ENCODE data around the gene PTK7. TPM values are rescaled to one million over a fixed set of nuclear protein-coding genes. Genes with fewer than 3 reads are reported as not detected.

PTK7 gene
- polyA plus RNA-seq, 1 donor, result 35.7 TPM

DNA sequence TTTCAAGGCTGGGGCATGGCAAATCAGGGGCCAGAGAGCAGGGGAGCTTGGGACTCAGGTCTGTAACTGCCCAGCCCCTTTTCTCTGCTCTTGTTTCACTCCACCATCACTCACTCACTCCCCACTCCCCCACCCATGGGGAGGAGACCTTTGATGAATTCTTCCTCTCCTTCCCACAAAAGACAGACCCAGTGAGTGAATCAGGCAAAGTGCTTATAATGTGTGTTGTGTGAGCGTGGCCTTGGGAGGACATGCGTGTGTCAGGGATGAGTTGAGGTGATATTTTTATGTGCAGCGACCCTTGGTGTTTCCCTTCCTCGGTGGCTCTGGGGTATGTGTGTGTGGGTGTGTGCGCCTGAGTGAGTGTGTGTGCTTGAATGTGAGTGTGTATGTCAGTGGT is 104.9 kb downstream of the PTK7 start:
- Histone ChIP-seq H3K4me3 (ENCODE audit: low read length) (no peak overlapping the region), H3K9me3 (ENCODE audit: control insufficient read depth, low read depth, low read length) (no peaks in the 10 kb centered on the region), H3K36me3 (ENCODE audit: control insufficient read depth, insufficient read depth, low read length) (peaks cover 44% of the 10 kb centered on the region), H3K4me1 (ENCODE audit: control insufficient read depth, insufficient read depth, low read length) (peaks cover 9% of the 10 kb centered on the region), H3K27me3 (ENCODE audit: control insufficient read depth, insufficient read depth, low read length) (no peaks in the 10 kb centered on the region), H3K27ac (ENCODE audit: low read length) (no peak overlapping the region)
- no peak for DNase-seq
- no CpG with 5 or more reads among the region's 5 CpGs for WGBS (ENCODE audit: insufficient coverage, low lambda C conversion rate)

DNA sequence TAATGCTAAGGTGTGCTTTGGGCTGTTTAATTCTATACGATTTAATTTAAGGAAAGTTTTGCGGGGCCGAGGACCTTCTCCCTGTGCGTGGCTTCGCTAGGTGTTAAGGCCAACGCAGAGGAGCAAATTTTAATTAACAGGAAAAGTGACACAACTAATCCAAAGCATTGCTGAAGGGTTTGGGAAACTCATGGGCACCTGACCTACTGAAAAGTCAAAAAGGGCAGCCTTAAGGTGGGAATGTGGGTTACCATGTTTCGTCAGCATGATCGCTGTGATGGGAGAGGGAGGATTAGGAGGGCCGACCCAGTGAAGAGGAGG is 105.5 kb downstream of the PTK7 start:
- no peaks in the 10 kb centered on the region for H3K27me3 ChIP-seq (ENCODE audit: control insufficient read depth, insufficient read depth, low read length)
- peaks cover 9% of the 10 kb centered on the region for H3K4me1 ChIP-seq (ENCODE audit: control insufficient read depth, insufficient read depth, low read length)
- peak overlapping the region; percentile 93 for H3K4me3 ChIP-seq (ENCODE audit: low read length)
- DNase-seq, result no peak
- H3K27ac ChIP-seq (ENCODE audit: low read length), result peak overlapping the region; percentile 72
- 30% methylated on average over 2 of the region's 9 CpGs for WGBS (ENCODE audit: insufficient coverage, low lambda C conversion rate)
- peaks cover 44% of the 10 kb centered on the region for H3K36me3 ChIP-seq (ENCODE audit: control insufficient read depth, insufficient read depth, low read length)
- no peaks in the 10 kb centered on the region for H3K9me3 ChIP-seq (ENCODE audit: control insufficient read depth, low read depth, low read length)

DNA sequence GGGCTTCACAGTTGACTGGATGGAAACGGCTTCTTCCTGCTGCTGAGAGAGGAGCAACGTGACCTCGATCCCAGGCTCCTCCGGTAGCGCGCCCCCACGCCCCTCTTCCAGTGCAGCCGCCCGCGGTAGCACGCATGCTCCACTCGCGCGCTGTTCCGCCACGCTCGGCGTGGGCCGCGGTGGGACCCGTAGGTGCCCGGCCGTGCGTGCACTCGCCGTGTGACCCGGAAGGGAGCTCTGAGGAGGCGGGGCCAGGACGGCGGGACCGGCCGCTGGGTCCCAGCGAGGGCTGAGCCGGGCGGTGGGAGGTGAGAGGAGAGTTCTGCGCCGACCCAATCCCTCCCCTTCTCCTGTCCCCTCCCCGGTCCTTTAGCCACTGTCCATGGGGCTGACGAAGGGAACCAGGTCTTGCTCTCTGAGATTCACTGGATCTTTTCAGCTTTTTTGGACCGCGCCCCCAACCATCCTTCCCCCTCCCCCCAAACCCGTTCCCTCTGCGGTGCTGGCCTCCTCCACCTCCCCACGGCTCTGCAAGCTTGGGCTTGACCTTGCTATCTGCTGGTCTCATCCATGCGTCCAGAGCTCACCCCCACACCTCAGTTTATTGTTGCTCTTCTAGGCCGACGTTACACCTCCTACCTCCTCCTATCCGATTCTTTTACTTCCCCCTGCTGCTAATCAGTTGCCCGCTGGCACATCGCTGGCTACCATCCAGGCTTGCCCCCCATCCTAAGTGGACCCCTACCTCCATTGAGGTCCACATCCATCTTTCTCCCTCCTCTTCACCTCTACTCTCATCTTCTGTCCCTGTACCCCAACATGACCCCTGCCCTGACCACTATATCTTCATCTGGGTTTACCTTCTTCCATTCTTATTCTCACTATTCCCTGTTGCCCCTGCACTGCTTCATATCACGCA is 106.1 kb downstream of the PTK7 start, which contains the start of gene CUL9:
CUL9 (plus strand) TSS at position 255 of the 919 bp plus-strand sequence. CDS start 2,115 bp downstream, outside the sequence.
- Histone ChIP-seq H3K9me3 (ENCODE audit: control insufficient read depth, low read depth, low read length) (no peaks in the 10 kb centered on the region), H3K27ac (ENCODE audit: low read length) (peak within 1 kb of the TSS; percentile 72), H3K4me1 (ENCODE audit: control insufficient read depth, insufficient read depth, low read length) (peaks cover 9% of the 10 kb centered on the region), H3K4me3 (ENCODE audit: low read length) (peak within 1 kb of the TSS; percentile 93), H3K27me3 (ENCODE audit: control insufficient read depth, insufficient read depth, low read length) (no peaks in the 10 kb centered on the region), H3K36me3 (ENCODE audit: control insufficient read depth, insufficient read depth, low read length) (peaks cover 46% of the 10 kb centered on the region)
- 21% methylated on average over 2 of the region's 51 CpGs for WGBS (ENCODE audit: insufficient coverage, low lambda C conversion rate)
- peak; percentile 80 to 86 for DNase-seq

DNA sequence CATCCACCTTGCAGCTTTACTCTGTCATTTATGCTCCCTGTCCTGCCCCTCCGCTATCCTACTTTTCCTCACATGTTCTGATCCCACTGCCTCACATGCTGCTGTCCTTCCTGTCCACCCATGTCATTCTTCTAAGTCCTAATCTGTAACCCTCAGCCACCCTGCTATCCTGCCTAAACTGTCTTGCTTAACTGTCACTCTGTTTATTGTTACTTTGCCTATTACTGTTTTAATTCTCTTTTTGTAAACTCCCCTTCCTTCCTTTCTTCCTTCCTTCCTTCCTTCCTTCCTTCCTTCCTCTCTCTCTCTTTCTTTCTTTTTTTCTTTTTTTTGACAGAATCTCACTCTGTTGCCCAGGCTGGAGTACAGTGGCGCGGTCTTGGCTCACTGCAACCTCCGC is 107.3 kb downstream of the PTK7 start:
- Histone ChIP-seq H3K4me1 (ENCODE audit: control insufficient read depth, insufficient read depth, low read length) (peaks cover 9% of the 10 kb centered on the region), H3K27me3 (ENCODE audit: control insufficient read depth, insufficient read depth, low read length) (no peaks in the 10 kb centered on the region), H3K36me3 (ENCODE audit: control insufficient read depth, insufficient read depth, low read length) (peaks cover 51% of the 10 kb centered on the region), H3K4me3 (ENCODE audit: low read length) (no peak overlapping the region), H3K27ac (ENCODE audit: low read length) (no peak overlapping the region), H3K9me3 (ENCODE audit: control insufficient read depth, low read depth, low read length) (no peaks in the 10 kb centered on the region)
- 78% methylated on average over 1 of the region's 4 CpGs for WGBS (ENCODE audit: insufficient coverage, low lambda C conversion rate)
- no peak for DNase-seq

DNA sequence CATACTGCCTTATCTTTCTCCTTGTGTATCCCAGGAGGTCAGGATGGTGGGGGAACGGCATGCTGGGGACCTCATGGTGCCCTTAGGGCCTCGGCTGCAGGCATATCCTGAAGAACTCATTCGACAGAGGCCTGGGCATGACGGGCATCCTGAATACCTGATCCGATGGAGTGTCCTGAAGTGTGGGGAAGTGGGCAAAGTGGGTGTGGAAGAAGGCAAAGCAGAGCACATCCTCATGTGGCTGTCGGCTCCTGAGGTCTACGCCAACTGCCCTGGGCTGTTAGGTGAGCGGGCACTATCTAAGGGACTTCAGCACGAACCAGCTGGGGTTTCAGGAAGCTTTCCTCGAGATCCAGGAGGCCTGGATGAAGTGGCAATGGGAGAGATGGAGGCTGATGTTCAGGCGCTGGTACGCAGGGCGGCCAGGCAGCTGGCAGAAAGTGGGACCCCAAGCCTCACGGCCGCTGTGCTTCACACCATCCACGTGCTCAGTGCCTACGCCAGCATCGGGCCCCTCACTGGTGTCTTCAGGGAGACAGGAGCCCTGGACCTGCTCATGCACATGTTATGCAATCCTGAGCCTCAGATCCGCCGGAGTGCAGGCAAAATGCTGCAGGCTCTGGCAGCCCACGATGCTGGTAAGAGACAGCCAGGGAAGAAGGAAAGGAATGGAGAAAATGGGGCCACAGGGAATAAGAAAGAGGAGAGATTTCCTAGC is 108.3 kb downstream of the PTK7 start:
- Histone ChIP-seq H3K36me3 (ENCODE audit: control insufficient read depth, insufficient read depth, low read length) (peaks cover 44% of the 10 kb centered on the region), H3K27me3 (ENCODE audit: control insufficient read depth, insufficient read depth, low read length) (no peaks in the 10 kb centered on the region), H3K27ac (ENCODE audit: low read length) (no peak overlapping the region), H3K4me3 (ENCODE audit: low read length) (no peak overlapping the region), H3K9me3 (ENCODE audit: control insufficient read depth, low read depth, low read length) (no peaks in the 10 kb centered on the region), H3K4me1 (ENCODE audit: control insufficient read depth, insufficient read depth, low read length) (peaks cover 9% of the 10 kb centered on the region)
- WGBS (ENCODE audit: insufficient coverage, low lambda C conversion rate), result 83% methylated on average over 1 of the region's 21 CpGs
- DNase-seq, result no peak

DNA sequence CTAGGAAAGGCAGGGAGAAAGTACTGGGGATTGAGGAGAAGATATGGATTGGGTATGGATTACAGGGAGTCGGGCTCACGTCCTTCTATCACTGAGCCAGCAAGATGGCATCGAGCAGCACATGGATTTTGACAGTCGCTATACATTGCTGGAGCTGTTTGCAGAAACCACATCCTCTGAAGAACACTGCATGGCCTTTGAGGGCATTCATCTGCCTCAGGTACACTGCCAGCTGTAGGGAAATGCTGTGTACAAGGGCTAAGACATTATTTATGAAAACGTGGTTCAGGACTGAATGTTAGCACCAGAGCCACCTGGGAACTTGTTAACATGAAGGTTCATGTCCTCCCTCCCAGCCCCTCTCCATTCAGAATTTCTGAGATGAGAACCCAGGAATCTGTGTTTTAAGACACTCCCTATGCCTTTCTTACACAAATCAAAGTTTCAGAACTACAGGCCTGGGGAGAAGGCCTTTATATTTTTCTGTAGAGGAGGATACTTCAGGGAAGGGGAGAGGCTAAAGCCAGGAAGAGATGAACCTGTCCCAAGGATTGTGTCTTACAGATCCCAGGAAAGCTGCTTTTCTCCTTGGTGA is 109.4 kb downstream of the PTK7 start:
- H3K9me3 ChIP-seq (ENCODE audit: control insufficient read depth, low read depth, low read length), result no peaks in the 10 kb centered on the region
- peaks cover 18% of the 10 kb centered on the region for H3K4me1 ChIP-seq (ENCODE audit: control insufficient read depth, insufficient read depth, low read length)
- H3K27me3 ChIP-seq (ENCODE audit: control insufficient read depth, insufficient read depth, low read length), result no peaks in the 10 kb centered on the region
- H3K36me3 ChIP-seq (ENCODE audit: control insufficient read depth, insufficient read depth, low read length), result peaks cover 39% of the 10 kb centered on the region
- no peak for DNase-seq
- no peak overlapping the region for H3K4me3 ChIP-seq (ENCODE audit: low read length)
- H3K27ac ChIP-seq (ENCODE audit: low read length), result no peak overlapping the region
- 80% methylated on average over 1 of the region's 5 CpGs for WGBS (ENCODE audit: insufficient coverage, low lambda C conversion rate)

DNA sequence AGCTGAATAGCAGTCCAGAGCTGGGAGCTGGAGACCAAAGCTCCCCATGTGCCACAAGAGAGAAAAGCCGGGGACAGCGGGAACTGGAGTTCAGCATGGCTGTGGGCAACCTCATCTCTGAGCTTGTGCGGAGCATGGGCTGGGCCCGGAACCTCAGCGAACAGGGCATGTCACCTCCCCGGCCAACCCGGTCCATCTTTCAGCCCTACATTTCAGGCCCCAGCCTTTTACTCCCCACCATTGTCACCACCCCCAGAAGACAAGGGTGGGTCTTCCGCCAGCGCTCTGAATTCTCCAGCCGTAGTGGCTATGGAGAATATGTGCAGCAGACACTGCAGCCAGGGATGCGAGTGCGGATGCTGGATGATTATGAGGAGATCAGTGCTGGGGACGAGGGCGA is 109.9 kb downstream of the PTK7 start:
- H3K4me1 ChIP-seq (ENCODE audit: control insufficient read depth, insufficient read depth, low read length), result peaks cover 20% of the 10 kb centered on the region
- peaks cover 39% of the 10 kb centered on the region for H3K36me3 ChIP-seq (ENCODE audit: control insufficient read depth, insufficient read depth, low read length)

DNA sequence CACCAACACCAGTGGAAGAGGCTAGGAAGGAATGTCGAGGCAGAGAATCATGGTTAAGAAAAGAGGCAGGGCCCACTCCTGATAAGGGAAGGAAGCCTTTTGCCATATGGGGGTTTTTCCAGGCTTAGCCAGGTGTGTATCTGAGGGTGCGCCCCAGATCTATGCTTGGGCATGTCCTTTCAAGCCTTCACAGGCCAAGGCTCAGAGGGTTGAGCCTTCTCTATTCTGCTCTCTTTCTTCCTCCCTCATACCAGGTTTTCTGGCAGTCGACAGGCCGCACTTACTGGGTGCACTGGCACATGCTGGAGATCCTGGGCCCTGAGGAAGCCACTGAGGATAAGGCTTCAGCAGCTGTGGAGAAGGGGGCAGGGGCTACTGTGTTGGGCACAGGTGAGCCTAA is 110.6 kb downstream of the PTK7 start:
- no peak overlapping the region for H3K27ac ChIP-seq (ENCODE audit: low read length)
- H3K27me3 ChIP-seq (ENCODE audit: control insufficient read depth, insufficient read depth, low read length), result no peaks in the 10 kb centered on the region
- H3K4me3 ChIP-seq (ENCODE audit: low read length), result no peak overlapping the region
- DNase-seq, result no peak
- WGBS (ENCODE audit: insufficient coverage, low lambda C conversion rate), result no CpG with 5 or more reads among the region's 4 CpGs
- no peaks in the 10 kb centered on the region for H3K9me3 ChIP-seq (ENCODE audit: control insufficient read depth, low read depth, low read length)
- H3K36me3 ChIP-seq (ENCODE audit: control insufficient read depth, insufficient read depth, low read length), result peaks cover 39% of the 10 kb centered on the region
- peaks cover 20% of the 10 kb centered on the region for H3K4me1 ChIP-seq (ENCODE audit: control insufficient read depth, insufficient read depth, low read length)

More for the DNA sequence above, 109.9 kb downstream of the PTK7 start:
- H3K27me3 ChIP-seq (ENCODE audit: control insufficient read depth, insufficient read depth, low read length), result no peaks in the 10 kb centered on the region
- no peaks in the 10 kb centered on the region for H3K9me3 ChIP-seq (ENCODE audit: control insufficient read depth, low read depth, low read length)
- H3K4me3 ChIP-seq (ENCODE audit: low read length), result no peak overlapping the region
- WGBS (ENCODE audit: insufficient coverage, low lambda C conversion rate), result no CpG with 5 or more reads among the region's 14 CpGs
- no peak overlapping the region for H3K27ac ChIP-seq (ENCODE audit: low read length)
- no peak for DNase-seq

DNA sequence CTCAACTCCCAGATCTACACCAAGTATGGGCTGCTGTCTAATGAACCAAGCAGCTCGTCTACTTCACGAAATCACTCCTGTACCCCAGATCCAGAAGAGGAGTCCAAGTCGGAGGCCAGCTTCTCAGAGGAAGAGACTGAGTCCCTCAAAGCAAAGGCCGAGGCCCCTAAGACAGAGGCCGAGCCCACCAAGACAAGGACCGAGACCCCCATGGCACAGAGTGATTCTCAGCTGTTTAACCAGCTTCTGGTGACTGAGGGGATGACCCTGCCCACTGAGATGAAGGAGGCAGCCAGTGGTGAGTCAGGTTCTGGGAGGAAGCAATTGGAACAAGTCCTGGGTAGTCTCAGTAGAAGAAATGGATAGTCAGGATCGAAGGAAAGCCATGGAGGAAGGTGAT is 111.7 kb downstream of the PTK7 start:
- H3K4me1 ChIP-seq (ENCODE audit: control insufficient read depth, insufficient read depth, low read length), result peaks cover 17% of the 10 kb centered on the region
- no CpG with 5 or more reads among the region's 7 CpGs for WGBS (ENCODE audit: insufficient coverage, low lambda C conversion rate)
- no peaks in the 10 kb centered on the region for H3K9me3 ChIP-seq (ENCODE audit: control insufficient read depth, low read depth, low read length)
- no peaks in the 10 kb centered on the region for H3K27me3 ChIP-seq (ENCODE audit: control insufficient read depth, insufficient read depth, low read length)
- no peak for DNase-seq
- peaks cover 48% of the 10 kb centered on the region for H3K36me3 ChIP-seq (ENCODE audit: control insufficient read depth, insufficient read depth, low read length)
- no peak overlapping the region for H3K27ac ChIP-seq (ENCODE audit: low read length)
- H3K4me3 ChIP-seq (ENCODE audit: low read length), result no peak overlapping the region

DNA sequence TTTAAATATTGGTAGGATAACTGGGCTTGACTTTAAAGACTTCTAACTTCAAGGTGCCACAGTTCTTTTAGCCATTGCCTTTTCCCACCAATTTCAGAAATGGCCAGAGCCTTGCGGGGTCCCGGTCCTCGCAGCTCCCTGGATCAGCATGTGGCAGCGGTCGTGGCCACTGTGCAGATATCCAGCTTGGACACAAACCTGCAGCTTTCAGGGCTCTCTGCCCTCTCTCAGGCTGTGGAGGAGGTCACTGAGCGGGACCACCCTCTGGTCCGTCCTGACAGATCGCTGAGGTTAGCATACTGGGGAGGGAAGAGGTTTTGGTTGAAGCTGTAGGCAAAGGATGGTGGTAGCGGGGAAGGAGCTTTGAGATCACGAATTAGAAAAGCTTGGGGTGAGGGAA is 112.3 kb downstream of the PTK7 start:
- no peak for DNase-seq
- Histone ChIP-seq H3K27ac (ENCODE audit: low read length) (no peak overlapping the region), H3K27me3 (ENCODE audit: control insufficient read depth, insufficient read depth, low read length) (no peaks in the 10 kb centered on the region), H3K9me3 (ENCODE audit: control insufficient read depth, low read depth, low read length) (no peaks in the 10 kb centered on the region), H3K36me3 (ENCODE audit: control insufficient read depth, insufficient read depth, low read length) (peaks cover 54% of the 10 kb centered on the region), H3K4me1 (ENCODE audit: control insufficient read depth, insufficient read depth, low read length) (peaks cover 11% of the 10 kb centered on the region), H3K4me3 (ENCODE audit: low read length) (no peak overlapping the region)
- WGBS (ENCODE audit: insufficient coverage, low lambda C conversion rate), result 93% methylated on average over 3 of the region's 10 CpGs
